GM21360 (cell line): Measurements from ENCODE around the gene RNF144A.

ENCODE experiments used
- ATAC-seq: cut with Tn5 transposase; IDR thresholded peaks from one replicate; pipeline ENCODE4 v1.9.1; 2021; ENCODE audit warnings: mild to moderate bottlenecking, moderate library complexity; ENCODE audit not compliant: unreplicated experiment

Gene RNF144A

GRCh38 chr2:7018282-7018701, 101.1 kb downstream of the RNF144A start:
- ATAC-seq = no peak

- ATAC-seq = no peak
Observed at GRCh38 chr2:7018767-7019166, 101.6 kb downstream of the RNF144A start.

- no peak for ATAC-seq
Observed at GRCh38 chr2:7019191-7019590, 102.0 kb downstream of the RNF144A start.

- no peak for ATAC-seq
Observed at GRCh38 chr2:7020059-7020458, 102.8 kb downstream of the RNF144A start.

GRCh38 chr2:7020468-7020867, 103.3 kb downstream of the RNF144A start:
- ATAC-seq = no peak

GRCh38 chr2:7020939-7021470, 103.8 kb downstream of the RNF144A start:
- ATAC-seq = no peak

- no peak for ATAC-seq
Observed at GRCh38 chr2:7022492-7023385, 105.5 kb downstream of the RNF144A start.

- no peak for ATAC-seq
Observed at GRCh38 chr2:7023542-7023941, 106.3 kb downstream of the RNF144A start.

- no peak for ATAC-seq
Observed at GRCh38 chr2:7024261-7024660, 107.0 kb downstream of the RNF144A start.

GRCh38 chr2:7025082-7025481, 107.9 kb downstream of the RNF144A start:
- ATAC-seq = no peak

- no peak for ATAC-seq
Observed at GRCh38 chr2:7026742-7027141, 109.5 kb downstream of the RNF144A start.

GRCh38 chr2:7027411-7027810, 110.2 kb downstream of the RNF144A start:
- no peak for ATAC-seq

GRCh38 chr2:7027956-7028655, 110.9 kb downstream of the RNF144A start:
- no peak for ATAC-seq

- ATAC-seq = no peak
Observed at GRCh38 chr2:7028846-7029245, 111.6 kb downstream of the RNF144A start.

- no peak for ATAC-seq
Observed at GRCh38 chr2:7029291-7030059, 112.3 kb downstream of the RNF144A start.

GRCh38 chr2:7030810-7031209, 113.6 kb downstream of the RNF144A start:
- ATAC-seq = no peak

GRCh38 chr2:7031547-7032245, 114.5 kb downstream of the RNF144A start:
- no peak for ATAC-seq

GRCh38 chr2:7032371-7032770, 115.2 kb downstream of the RNF144A start:
- ATAC-seq = no peak

- no peak for ATAC-seq
Observed at GRCh38 chr2:7033136-7033960, 116.1 kb downstream of the RNF144A start.

GRCh38 chr2:7034303-7034702, 117.1 kb downstream of the RNF144A start:
- no peak for ATAC-seq
